GM10266 (cell line): ENCODE results near the gene PTPN1.

Experiments used
- DNase-seq: peaks from one replicate; pipeline ENCODE4 v3.0.0; 2012; ENCODE audit errors: extremely low spot score
- TF ChIP-seq, protein P1 (sequence below): IDR thresholded peaks from 2 replicates; pipeline ENCODE4 v1.5.1; 2012; ENCODE audit warnings: mild to moderate bottlenecking, low read depth; ENCODE audit not compliant: control insufficient read depth, insufficient read depth; ENCODE audit errors: missing control alignments

The PTPN1 gene

DNA sequence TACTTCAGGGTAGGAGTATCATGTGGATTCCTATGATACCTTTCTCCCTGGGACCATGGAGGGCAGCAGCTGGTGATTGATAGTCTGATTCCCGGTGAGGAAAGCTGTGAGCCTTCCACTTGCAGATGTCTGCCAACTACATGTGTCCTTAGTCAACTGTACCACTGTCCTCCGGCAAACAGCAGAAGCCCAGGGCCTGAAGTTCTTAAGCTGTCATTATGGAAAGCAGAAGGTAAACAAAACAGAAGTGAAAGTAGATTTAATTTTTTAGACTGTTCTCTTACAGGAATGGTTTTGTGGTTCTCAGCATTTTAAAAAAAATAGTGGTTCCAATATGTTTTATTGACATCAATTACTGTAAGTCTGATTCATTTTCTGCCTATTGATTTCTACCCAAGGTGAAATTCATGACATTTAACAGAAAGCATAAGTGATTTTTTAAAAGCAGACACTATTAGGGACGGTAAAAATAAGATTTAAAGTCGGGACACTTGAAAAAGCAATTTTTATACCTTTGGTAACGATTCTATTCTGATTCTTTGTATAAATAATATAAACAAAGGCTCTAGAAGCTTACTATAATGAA, 36.6 kb downstream of the PTPN1 start:
- no peak for DNase-seq

DNA sequence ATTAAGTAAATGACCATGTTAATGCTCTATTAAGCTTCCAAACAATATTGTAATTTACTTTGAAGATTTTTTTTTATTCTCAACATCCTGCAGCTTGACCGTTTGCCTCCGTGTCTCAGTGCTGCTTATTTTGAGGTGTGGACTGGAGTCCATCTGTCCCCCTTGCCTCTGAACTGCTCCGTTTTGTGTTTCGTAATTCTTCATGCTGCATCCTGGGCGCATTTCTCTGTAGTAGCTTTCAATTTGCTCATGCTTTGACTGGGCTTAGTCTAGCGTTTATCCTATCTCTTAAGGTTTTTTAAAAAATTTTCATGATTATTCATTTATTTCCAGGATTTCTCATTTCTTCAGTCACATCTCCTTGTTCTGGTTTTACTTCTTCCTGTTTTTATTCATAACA, 37.8 kb downstream of the PTPN1 start:
- TF ChIP-seq, protein P1, sequence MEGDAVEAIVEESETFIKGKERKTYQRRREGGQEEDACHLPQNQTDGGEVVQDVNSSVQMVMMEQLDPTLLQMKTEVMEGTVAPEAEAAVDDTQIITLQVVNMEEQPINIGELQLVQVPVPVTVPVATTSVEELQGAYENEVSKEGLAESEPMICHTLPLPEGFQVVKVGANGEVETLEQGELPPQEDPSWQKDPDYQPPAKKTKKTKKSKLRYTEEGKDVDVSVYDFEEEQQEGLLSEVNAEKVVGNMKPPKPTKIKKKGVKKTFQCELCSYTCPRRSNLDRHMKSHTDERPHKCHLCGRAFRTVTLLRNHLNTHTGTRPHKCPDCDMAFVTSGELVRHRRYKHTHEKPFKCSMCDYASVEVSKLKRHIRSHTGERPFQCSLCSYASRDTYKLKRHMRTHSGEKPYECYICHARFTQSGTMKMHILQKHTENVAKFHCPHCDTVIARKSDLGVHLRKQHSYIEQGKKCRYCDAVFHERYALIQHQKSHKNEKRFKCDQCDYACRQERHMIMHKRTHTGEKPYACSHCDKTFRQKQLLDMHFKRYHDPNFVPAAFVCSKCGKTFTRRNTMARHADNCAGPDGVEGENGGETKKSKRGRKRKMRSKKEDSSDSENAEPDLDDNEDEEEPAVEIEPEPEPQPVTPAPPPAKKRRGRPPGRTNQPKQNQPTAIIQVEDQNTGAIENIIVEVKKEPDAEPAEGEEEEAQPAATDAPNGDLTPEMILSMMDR, result no peak
- no peak for DNase-seq

More for the DNA sequence above, 36.6 kb downstream of the PTPN1 start:
- TF ChIP-seq, protein P1, result no peak

DNA sequence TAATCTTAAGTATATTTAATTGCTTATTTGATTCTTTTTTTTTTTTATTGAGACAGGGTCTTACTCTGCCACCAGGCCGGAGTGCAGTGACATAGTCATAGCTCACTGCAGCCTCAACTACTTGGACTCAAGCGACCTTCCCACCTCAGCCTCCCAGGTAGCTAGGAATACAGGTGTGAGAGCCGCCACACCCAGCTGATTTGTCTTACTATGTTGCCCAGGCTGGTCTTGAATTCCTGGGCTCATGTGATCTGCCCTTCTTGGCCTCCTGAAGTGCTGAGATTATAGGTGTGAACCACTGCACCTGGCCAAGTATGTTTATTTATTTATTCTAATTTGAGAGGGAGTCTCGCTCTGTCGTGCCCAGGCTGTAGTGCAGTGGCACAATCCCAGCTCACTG, 38.2 kb downstream of the PTPN1 start:
- DNase-seq, result no peak
- TF ChIP-seq, protein P1, result no peak

DNA sequence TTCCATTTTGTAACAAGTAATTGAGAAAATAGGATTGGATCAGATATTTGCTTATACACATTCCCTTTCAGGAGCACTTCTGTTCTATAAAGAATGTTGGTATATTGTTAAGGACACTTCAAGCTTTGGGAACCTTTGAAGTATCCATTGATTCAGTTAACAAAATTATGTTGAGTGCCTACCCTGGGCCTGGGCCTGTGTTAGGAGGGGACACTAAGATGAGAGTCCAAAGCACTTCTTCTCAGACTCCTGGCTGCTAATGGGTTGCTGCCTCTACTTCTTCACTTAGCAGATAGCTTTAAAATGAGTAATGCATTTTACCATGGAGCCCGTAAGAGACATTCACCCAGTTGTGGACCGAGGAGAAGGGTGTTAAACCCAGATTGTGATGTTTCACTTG, 40.3 kb downstream of the PTPN1 start:
- DNase-seq, result no peak
- TF ChIP-seq, protein P1, result no peak

DNA sequence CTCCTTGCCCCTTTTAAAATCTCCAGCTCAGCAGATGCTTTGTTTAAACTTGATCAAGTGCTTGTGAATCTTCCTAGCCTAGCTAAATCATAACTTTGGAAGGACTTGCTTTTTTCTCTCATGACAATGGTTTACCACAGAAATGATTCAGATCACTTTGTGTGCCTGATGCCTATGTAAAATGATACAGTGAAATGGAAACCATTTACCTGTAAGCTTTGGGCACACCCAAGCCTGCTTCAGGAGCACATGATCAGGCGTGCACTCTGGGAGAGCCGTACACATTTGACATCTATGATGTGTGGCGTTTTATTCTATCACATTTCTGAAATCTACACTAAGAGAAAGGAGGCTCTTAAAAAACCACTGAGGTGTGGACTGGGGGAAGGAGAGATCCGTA, 41.1 kb downstream of the PTPN1 start:
- no peak for DNase-seq
- TF ChIP-seq, protein P1, result no peak

DNA sequence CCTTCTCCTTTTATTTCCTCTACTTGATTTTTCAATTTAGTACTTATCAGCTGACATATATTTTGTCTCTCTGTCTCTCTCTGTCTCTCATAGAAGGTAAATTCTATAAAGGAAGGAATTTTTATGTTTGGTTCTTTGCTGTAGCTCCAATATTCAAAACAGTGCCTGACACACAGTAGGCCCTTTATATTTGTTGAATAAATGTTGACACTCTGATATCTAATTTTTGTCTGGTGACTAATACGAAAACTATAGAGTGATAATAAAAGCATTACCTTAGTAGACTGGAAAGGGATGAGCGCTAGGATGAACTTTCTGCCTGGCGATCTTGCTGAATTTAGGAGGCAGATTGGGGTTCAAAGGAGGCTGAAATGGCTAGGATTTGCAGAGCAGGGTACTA, 42.8 kb downstream of the PTPN1 start:
- TF ChIP-seq, protein P1, result no peak
- no peak for DNase-seq

DNA sequence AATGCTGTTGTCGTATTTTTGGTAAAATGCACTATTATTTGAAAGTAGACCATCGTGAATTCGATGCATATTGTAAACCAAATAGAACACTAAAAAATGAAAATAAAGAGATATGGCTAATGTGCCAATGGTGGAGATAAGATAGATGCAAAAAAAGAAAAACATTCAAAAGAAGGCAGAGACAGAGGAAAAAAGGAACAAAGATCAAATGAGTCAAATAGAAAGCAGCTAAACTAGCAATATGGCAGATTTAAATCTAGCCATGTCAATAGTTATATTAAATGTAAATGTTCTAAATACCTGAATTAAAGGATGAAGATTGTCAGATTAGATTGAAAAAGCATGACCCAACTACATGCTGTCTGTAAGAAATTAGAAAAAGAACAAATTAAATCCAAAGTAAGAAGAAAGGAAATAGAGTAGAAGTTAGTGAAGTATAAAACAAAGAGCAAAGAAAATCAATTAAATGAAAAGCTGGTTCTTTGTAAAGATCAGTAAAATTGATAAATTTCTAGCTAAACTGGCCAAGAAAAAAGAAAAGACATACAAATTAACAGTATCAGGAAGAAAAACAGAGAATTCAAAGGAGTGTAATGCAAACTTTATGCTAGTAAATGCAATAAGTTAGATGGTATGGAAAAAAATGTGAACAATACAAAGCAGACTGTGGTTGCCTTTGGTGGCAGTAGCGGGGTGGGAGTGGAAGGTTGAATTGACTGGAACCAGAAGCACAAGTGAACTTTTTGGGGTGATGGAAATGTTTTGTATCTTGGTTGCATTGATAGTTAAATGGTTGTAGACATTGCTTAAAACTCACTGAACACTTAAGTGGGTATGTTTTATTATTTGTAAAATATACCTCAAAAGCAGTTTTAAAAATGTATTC, 44.8 kb downstream of the PTPN1 start:
- TF ChIP-seq, protein P1, result no peak

More for the DNA sequence above, 44.8 kb downstream of the PTPN1 start:
- DNase-seq, result no peak
